ENCODE data around the gene ELMO1. TPM values are rescaled to one million over a fixed set of nuclear protein-coding genes. Genes with fewer than 3 reads are reported as not detected.

Gene ELMO1
- total RNA-seq, 2 donors from 2014 or later: 10.9 to 56.0 TPM

GRCh38 chr7:36852017-36852416 lies 596.6 kb downstream of the ELMO1 start:
- no peak for DNase-seq
- Histone ChIP-seq H3K4me1 (no peaks in the 10 kb centered on the region), H3K27ac (no peak overlapping the region), H3K4me3 (no peak overlapping the region), H3K27me3 (no peaks in the 10 kb centered on the region), H3K36me3 (replicated peaks in 1 of 2; ENCODE audit: insufficient read depth in 1 of 2, low read depth in 2 of 2) (no peaks in the 10 kb centered on the region), H3K9me3 (no peaks in the 10 kb centered on the region)
- no peak for ATAC-seq
- intact Hi-C loops (cut with DNase I): no loop called here
- TF ChIP-seq CTCF (IDR thresholded peaks at IDR 0.05) (no peak), POLR2A (IDR thresholded peaks at IDR 0.05) (no peak)
- 63 to 67% methylated on average over 5 of the region's 5 CpGs for WGBS, 2 donors

- Histone ChIP-seq H3K4me1 (no peaks in the 10 kb centered on the region), H3K27ac (no peak overlapping the region), H3K4me3 (no peak overlapping the region), H3K9me3 (no peaks in the 10 kb centered on the region), H3K27me3 (no peaks in the 10 kb centered on the region), H3K36me3 (replicated peaks in 1 of 2; ENCODE audit: insufficient read depth in 1 of 2, low read depth in 2 of 2) (no peaks in the 10 kb centered on the region)
- no peak for ATAC-seq
- intact Hi-C loops (cut with DNase I): no loop called here
- WGBS, 2 donors: 78 to 84% methylated on average over 3 of the region's 3 CpGs
- no peak for DNase-seq
- TF ChIP-seq CTCF (IDR thresholded peaks at IDR 0.05) (no peak), POLR2A (IDR thresholded peaks at IDR 0.05) (no peak)
These were observed 597.3 kb downstream of the ELMO1 start for GRCh38 chr7:36851382-36851781.

GRCh38 chr7:36847946-36848345 lies 600.7 kb downstream of the ELMO1 start:
- H3K9me3 ChIP-seq: no peaks in the 10 kb centered on the region
- WGBS, 2 donors: 89 to 90% methylated on average over 4 of the region's 4 CpGs
- no peak for DNase-seq
- no peak for TF ChIP-seq POLR2A (IDR thresholded peaks at IDR 0.05)
- no peak for TF ChIP-seq CTCF (IDR thresholded peaks at IDR 0.05)
- no peaks in the 10 kb centered on the region for H3K4me1 ChIP-seq
- no peak for ATAC-seq
- H3K4me3 ChIP-seq: no peak overlapping the region
- no peak overlapping the region for H3K27ac ChIP-seq
- no peaks in the 10 kb centered on the region for H3K27me3 ChIP-seq
- intact Hi-C loops (cut with DNase I): no loop called here
- H3K36me3 ChIP-seq (replicated peaks in 1 of 2; ENCODE audit: insufficient read depth in 1 of 2, low read depth in 2 of 2): no peaks in the 10 kb centered on the region

GRCh38 chr7:36844374-36844773 lies 604.3 kb downstream of the ELMO1 start:
- no peaks in the 10 kb centered on the region for H3K4me1 ChIP-seq
- DNase-seq (no peak), ATAC-seq (no peak)
- H3K36me3 ChIP-seq (replicated peaks in 1 of 2; ENCODE audit: insufficient read depth in 1 of 2, low read depth in 2 of 2): no peaks in the 10 kb centered on the region
- 73% methylated on average over 2 of the region's 2 CpGs for WGBS, 2 donors
- intact Hi-C loops (cut with DNase I): no loop called here
- no peak for TF ChIP-seq POLR2A (IDR thresholded peaks at IDR 0.05)
- TF ChIP-seq CTCF (IDR thresholded peaks at IDR 0.05): no peak
- H3K27ac ChIP-seq: no peak overlapping the region
- H3K9me3 ChIP-seq: no peaks in the 10 kb centered on the region
- H3K4me3 ChIP-seq: no peak overlapping the region
- no peaks in the 10 kb centered on the region for H3K27me3 ChIP-seq

- ATAC-seq: no peak
- intact Hi-C loops (cut with DNase I): no loop called here
- 86% methylated on average over 7 of the region's 7 CpGs for WGBS, 2 donors
These were observed 607.8 kb downstream of the ELMO1 start for GRCh38 chr7:36840904-36841303.

More at GRCh38 chr7:36840904-36841303, 607.8 kb downstream of the ELMO1 start:
- TF ChIP-seq POLR2A (IDR thresholded peaks at IDR 0.05): no peak
- TF ChIP-seq CTCF (IDR thresholded peaks at IDR 0.05): no peak
- H3K4me3 ChIP-seq: no peak overlapping the region
- H3K36me3 ChIP-seq (replicated peaks in 1 of 2; ENCODE audit: insufficient read depth in 1 of 2, low read depth in 2 of 2): no peaks in the 10 kb centered on the region
- DNase-seq: no peak
- no peaks in the 10 kb centered on the region for H3K4me1 ChIP-seq
- H3K9me3 ChIP-seq: no peaks in the 10 kb centered on the region
- H3K27me3 ChIP-seq: no peaks in the 10 kb centered on the region
- H3K27ac ChIP-seq: no peak overlapping the region

All from body of pancreas (tissue), 4 donors.